HG02571 (cell line): Measurements from ENCODE around the gene OR13J1.
"Not testable (repeated sequence)": the region's sequence is repeated elsewhere in the genome, so short reads cannot be mapped to it uniquely, and the experiment has no call there.

Source experiments
- ATAC-seq: cut with Tn5 transposase; IDR thresholded peaks from one replicate; pipeline ENCODE4 v1.9.1; 2021; ENCODE audit warnings: mild to moderate bottlenecking, moderate library complexity; ENCODE audit not compliant: unreplicated experiment

OR13J1 gene

GRCh38 chr9:35905051-35905781, 35.0 kb upstream of the OR13J1 start:
- ATAC-seq = no peak

GRCh38 chr9:35904338-35904737, 34.1 kb upstream of the OR13J1 start:
- no peak for ATAC-seq

- no peak for ATAC-seq
Observed at GRCh38 chr9:35903049-35903448, 32.8 kb upstream of the OR13J1 start.

DNA sequence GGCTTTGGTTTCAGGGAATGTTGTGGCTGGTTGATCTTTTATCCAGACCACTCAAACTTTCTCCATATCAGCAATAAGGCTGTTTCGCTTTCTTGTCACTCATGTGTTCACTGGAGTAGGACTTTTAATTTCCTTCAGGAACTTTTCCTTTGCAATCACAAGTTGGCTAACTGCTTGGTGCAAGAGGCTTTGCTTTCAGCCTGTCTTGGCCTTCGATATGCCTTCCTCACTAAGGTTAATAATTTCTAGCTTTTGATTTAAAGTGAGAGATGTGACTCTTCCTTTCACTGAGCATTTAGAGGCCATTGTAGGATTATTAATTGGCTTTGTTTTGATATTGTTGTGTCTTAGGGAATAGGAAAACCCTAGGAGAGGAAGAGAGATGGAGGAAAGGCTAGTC, 28.8 kb upstream of the OR13J1 start:
- no peak for ATAC-seq

DNA sequence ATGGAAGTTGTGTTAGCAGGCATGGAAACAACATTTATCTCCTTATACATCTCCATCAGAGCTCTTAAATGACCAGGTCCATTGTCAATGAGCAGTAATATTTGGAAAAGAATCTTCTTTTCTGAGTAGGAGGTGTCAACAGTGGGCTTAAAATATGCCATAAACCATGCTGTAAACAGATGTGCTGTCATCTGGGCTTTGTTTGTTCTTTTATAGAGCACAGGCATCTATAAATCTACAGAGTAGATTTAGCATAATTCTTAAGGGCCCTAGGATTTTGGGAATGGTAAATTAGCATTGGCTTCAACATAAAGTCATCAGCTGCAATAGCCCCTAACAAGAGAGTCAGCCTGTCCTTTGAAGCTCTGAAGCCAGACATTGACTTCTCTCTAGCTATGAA, 28.1 kb upstream of the OR13J1 start:
- no peak for ATAC-seq

- ATAC-seq = not testable (repeated sequence)
Observed at GRCh38 chr9:35897376-35898099, 27.3 kb upstream of the OR13J1 start.

GRCh38 chr9:35896570-35896969, 26.4 kb upstream of the OR13J1 start:
- no peak for ATAC-seq

GRCh38 chr9:35892051-35892450, 21.9 kb upstream of the OR13J1 start:
- ATAC-seq = no peak

DNA sequence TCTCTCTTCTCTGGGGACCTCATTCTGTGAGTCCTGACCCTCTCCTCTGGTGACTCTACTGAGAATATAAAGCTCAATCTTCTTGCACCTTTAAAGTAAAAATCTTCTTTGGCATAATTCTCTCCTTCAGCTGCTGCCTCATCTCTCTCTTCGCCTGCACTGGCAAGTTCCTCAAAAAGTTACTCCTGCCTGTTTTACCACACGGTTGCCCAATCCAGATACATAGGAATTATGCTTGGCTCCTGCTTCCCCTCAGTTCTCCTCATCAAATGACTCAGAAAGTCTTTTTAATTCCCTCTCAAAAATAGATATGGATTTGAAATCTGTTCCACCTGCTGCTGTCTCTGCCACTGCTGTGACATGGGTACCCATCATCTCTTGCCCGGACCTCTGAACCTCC, 21.4 kb upstream of the OR13J1 start:
- no peak for ATAC-seq

- ATAC-seq = not testable (repeated sequence)
Observed at GRCh38 chr9:35884908-35885307, 14.7 kb upstream of the OR13J1 start.

GRCh38 chr9:35882996-35883395, 12.8 kb upstream of the OR13J1 start:
- no peak for ATAC-seq

DNA sequence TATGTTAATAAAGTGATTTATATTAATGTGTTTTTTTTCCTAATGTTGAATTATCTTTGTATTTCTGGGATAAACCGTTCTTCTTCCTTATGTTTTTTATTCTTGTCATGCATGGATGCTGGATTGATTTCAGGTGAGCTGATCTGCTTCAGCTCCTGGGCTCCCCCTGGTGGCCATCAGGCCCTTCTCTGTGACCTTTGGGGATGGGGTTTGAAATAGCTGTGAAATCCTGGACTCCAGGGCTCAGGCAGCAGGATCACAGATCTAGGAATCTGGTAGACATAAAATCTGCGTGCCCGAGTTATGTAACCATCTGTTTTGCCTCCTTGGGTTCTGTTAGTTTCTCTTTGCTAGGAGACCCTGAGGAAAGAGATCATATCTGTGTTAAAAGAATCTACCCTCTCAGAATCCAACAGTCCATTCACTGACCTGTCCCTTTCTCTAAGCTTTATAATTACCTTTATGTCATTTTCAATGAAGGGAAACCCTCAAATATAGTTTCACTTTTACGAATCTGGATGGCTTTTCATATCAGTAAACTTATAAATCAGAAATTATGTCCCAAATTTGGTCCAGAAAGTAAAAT, 12.2 kb upstream of the OR13J1 start:
- ATAC-seq = no peak

GRCh38 chr9:35872505-35872904, 2.3 kb upstream of the OR13J1 start:
- ATAC-seq = no peak

- no peak for ATAC-seq
Observed at GRCh38 chr9:35871545-35871944, 1.3 kb upstream of the OR13J1 start.

- ATAC-seq = no peak
Observed at GRCh38 chr9:35869621-35870216, 482 bp downstream of the OR13J1 start.

DNA sequence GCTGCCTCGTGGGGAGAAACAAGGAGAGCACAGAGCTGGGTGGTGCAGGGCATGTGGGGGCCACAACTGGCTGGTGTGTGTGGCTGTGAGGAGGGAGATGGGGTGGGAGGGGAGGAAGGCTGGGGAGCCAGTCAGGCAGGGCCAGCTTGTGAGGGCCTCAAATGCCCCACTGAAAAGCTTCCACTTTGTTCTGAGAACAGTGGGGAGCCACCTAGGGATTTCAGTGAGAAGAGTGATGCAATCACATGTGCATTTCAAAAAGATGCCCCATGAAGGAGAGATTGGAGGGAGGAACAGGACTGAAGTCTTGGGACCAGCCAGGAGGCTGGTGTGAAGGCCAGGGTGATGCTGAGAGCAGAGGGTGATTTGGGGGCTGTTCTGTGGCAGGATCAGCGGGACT, 1.3 kb downstream of the OR13J1 start:
- ATAC-seq = no peak

DNA sequence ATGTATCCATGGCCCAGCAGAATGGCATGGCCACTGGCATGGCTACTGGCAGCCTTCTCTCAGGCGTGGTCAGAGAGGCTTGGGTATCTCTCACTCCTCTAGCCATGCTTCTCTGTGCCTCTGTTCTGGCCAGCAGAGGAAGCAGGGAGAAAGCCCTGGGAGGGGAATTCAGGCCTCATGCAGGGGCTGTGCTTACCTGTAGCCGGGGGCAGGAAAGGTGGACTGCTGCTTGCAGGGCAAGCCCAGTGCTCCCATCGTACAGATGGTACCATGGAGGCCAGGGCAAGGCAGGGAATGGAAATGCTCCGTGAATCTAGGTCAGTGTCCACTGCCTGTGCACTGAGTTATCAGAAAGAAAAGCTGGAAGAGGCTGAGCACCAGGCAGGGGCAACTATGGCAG, 2.7 kb downstream of the OR13J1 start:
- ATAC-seq = no peak

GRCh38 chr9:35864695-35865255, 5.4 kb downstream of the OR13J1 start:
- ATAC-seq = no peak

GRCh38 chr9:35863583-35863982, 6.6 kb downstream of the OR13J1 start:
- no peak for ATAC-seq

DNA sequence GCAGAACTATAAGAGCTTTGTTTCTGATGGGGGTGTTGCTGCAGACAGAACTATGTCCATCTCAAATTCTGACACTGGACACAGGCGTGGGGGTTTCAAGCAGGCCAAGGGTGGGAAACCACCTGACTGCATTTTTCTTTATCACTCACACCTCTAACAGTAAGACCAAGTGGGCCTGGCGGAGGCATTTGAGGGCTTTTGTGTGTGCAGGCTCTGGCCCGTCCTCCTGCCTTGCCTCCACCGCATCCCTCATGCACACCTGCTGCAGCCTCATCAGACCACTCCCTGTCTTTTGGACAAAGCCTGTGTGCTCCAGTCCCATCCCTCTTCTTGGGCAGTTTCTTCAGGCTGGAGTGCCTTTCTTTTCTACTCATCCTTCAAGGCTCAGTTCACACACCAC, 7.9 kb downstream of the OR13J1 start:
- ATAC-seq = no peak

DNA sequence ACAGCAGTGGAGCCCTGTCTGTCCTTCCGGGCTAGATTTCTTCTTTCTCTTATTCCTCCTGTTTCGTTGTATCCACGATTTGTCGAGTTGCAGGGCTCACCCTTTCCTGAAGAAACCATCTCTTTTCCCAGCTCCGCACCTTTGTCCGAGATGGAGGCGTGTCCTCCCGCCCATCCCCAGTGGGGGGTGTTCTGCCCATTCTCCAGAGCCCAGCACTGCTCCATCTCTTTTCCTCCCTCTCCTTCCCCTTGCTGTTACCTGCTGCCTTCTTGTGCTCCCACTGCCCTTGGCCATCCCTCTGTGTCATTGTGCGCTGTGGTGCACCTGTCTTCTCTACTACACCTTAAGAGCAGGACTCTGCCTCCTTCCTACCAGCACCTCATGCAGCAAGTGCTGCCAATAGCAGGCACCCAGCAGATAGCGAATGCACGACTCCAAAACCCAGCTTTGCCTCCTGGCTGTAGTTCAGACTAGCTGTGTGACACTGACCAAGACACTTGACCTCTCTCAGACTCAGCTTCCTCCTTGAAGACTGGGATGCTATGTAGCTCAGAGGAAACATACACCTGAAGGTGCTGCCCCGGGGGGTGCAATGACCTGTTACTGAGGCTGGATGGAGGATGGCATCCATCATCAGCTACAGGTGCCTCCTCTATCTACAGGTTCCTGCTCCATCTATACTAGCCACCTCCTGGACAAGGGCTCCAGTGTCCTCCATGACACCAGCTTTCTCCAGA, 8.9 kb downstream of the OR13J1 start:
- no peak for ATAC-seq
